GM21737 (cell line): Measurements from ENCODE around the gene DIMT1.
A peak's percentile ranks its signal among the peaks of the same experiment; 100 is the strongest.

Source experiments
- ATAC-seq: cut with Tn5 transposase; IDR thresholded peaks from one replicate; pipeline ENCODE4 v1.9.1; 2021; ENCODE audit warnings: mild to moderate bottlenecking, moderate library complexity; ENCODE audit not compliant: unreplicated experiment

The DIMT1 gene

DNA sequence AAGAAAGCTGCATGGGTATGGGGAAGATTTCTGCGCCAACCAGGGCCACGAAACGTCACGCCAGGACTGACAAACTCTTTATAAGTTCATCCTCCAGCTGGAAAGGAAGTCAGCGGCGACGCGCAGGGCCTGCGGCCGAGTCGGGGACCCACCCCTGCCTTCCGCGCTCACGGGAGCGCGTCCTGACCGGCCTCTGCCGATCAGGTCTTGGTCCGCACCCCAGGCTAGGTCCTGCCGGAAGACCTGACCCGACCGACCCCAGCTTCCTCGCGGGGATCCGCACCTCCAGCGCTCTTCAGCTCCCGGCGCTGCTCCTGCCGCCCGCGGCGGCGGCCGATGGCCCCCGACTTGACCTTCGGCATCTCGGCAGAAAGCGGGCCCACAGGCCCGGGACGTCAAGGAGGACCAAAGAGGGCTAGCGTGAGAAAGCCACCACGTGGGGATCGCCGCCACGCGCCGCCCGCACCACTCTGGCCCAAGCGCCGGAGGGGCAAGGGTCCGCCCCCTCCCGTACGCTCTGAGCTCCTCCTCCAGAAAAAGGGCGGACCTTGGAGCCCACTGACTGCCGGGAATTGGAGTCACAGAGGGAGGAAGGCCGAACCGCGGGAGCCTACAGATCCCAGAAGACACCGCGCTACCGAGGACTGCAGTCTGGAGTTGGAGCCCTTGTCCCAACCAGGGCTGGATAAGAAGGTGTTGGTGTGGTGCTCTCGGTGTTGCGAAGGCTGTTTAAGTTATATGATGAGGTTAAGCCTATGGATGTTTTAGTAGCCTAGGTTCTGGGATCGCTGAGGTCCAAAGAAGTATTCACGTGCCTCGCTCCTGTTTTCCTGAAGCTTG, at the start of gene DIMT1:
Gene DIMT1, minus strand, starts transcription at position 495 of the 840 bp plus-strand sequence. Its CDS starts 133 bp downstream, at position 362.
- peak; percentile 99 for ATAC-seq

DNA sequence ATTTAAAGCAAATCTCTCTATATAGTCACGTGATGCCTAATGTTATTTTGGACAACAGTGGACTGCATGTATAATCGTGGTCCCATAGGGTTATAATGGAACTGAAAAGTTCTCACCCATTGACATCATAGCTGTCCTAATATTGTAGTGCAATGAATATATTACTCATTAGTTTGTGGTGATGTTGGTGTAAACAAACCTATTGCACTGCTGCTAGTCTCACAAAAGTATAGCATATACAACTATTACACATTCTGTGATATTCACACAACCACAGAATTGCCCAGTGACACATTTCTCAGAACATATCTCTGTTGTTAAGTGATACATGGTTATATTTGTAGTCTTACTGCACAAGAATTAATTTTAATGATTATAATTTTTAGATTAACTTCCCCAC, 46.6 kb upstream of the DIMT1 start:
- ATAC-seq = no peak

DNA sequence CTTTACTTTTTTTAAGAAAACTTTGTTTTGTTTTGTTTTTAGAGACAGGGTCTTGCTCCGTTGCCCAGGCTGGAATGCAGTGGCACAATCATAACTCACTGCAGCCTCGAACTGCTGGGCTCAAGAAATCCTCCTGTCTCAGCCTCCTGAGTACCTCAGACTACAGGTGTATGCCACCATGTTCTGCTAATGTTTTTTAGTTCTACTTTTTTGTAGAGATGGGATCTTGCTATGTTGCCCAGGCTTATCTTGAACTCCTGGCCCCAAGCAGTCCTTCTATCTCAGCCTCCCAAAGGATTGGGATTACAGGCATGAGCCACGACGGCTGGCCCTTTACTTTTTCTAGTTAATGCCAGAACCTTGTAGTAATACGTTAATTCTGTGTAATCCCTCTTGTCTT, 44.8 kb upstream of the DIMT1 start:
- ATAC-seq = no peak

DNA sequence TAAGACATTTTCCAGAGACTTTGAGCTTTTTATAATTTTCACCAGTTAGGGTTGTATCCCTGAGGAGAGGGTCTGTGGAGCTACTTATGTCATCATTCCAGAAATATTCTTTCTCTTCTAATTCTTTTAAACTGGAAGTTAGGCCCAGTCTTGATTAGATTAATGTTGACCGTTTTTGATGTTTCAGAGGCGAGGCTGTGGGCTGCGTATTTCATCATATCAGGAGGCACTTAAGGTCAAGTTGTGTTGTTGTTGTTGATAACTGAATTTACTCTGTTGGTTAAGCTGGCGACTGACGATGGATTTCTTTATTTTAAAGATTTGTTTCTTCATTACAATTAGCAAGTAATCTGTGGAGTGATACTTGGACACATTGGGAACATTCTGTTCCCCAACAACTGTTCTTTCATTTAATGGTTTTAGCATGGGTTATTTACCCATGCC, 28.9 kb upstream of the DIMT1 start:
- no peak for ATAC-seq

DNA sequence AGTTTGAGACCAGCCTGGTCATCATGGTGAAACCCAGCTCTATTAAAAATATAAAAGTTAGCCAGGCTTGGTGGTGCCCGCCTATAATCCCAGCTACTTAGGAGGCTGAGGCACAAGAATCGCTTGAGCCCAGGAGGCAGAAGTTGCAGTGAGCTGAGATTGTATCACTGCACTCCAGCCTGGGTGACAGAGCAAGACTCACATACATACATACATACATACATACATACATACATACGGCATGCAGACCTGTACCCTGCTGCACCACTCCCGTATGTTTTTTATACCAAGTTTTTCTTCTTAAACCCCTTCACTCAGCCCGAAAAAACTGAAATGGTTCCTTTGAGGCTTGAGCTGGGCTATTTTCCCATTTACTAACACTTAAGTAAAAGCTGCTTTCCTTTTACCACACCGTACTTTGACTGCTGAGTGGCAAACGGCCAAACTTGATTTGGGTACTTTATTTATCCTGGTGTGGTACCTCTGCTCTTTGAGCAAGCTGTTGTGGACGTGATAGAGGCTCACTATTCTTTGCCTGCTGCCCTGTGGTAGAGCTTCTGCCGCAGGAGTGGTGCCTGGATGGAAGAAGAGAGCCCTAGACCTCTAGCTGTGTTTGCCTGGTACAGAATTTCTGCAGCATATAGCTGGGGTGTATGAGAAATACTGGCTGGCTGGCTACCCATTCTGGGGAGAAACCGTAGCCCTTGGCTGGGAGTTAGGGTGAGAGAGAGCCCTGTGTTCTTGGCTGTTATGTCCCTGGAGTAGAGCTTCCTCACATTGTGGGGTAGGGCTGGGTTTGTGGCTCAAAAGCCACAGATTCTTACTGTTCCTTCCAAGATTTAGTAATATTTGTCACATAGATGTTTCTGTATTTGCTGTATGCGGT, 28.3 kb upstream of the DIMT1 start:
- no peak for ATAC-seq

DNA sequence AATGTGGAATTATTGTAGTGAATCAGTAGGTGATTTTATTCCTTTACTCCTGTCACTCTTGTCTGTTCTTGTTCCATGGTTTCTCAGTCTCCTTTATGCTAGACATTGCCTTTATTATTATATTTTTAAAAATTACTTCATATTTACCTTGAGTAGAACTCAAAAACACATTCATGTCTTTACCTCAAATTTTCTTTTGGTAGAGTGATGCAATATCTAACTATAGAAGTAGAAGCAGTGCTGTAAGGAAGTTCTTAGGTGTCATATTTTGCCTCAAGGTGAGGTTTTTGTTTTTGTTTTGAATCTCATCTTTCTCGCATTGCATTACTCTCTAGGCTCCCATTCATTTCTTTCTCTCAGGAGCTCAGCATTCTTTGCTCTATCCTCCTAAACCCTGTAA, 21.1 kb upstream of the DIMT1 start:
- no peak for ATAC-seq

DNA sequence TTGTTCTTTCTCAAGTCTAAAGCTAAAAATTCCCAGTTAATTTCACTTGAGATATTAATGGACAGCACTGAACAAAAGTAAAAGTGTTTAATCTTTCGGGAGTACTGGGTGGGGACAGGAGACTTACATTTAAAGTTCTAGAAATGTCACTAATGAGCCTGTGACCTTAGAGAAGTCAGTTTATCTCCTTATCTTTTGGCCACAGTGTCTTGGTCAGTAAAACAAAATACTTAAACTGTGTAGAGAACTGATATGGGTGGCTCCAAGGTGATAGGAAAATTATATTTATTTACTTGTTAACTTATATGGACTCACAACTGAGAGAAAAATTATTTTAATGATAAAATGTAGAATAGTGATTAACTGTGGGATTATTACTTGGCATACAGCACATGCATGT, 17.7 kb upstream of the DIMT1 start:
- ATAC-seq = no peak

DNA sequence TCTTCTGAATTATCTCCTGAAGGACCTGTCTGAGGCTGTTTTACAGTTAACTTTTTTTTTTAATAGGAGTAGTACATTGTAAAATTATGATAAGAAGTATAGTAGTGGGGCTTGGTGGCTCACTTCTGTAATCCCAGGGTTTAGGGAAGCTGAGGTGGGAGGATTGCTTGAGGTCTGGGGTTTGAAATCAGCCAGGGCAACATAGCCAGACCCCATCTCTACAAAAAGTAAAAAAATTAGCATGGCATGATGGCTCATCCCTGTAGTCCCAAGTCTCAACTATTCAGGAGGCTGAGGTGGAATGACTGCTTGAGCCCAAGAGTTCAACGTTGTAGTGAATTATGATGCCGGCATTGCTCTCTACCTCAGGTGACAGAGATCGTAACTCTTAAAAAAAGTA, 15.9 kb upstream of the DIMT1 start:
- ATAC-seq = no peak

DNA sequence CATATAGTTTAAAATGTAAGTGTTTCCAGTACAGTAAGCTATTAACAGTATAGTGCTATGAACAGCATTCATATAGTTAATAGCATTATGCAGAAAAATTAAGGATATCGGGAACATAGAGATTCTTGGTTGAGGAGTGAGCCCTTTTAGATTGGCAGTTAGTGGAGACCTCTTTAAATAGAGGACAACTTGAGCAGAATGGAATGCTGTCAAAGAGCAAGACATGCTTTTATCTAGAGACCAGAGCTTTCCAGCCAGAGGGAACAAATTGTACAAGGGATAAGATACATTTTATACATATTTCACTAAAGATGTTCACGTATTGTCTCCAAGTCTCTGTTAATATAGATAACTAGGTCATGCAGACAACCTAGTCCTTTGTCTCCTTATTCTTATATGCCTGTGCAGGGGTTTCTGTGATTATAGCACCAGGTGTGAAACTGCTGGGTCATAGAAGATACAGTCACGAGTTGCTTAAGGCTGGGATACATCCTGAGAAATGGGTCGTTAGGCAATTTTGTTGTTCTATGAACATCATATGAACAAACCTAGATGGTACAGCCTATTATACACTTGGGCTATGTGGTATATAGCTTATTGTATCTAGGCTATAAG, 14.9 kb upstream of the DIMT1 start:
- ATAC-seq = no peak

DNA sequence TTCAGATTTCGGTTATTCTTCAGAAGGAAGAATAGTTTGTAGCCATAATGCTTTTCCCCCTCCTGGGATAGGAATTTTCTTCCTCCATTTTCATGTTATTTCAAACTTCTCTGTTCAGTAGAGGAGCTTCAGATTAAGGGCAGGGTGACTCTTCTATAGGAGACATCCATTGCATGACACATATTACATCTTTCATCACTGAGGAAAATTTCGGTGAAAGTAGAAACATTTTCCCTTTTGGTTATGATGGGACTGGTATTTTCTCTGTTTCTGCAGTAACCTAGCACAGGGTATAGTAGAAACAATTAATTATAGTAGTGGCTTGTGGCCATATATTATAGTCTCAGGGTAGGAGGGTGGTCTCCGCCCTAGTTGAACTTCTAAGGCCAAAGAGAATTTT, 10.0 kb upstream of the DIMT1 start:
- no peak for ATAC-seq

DNA sequence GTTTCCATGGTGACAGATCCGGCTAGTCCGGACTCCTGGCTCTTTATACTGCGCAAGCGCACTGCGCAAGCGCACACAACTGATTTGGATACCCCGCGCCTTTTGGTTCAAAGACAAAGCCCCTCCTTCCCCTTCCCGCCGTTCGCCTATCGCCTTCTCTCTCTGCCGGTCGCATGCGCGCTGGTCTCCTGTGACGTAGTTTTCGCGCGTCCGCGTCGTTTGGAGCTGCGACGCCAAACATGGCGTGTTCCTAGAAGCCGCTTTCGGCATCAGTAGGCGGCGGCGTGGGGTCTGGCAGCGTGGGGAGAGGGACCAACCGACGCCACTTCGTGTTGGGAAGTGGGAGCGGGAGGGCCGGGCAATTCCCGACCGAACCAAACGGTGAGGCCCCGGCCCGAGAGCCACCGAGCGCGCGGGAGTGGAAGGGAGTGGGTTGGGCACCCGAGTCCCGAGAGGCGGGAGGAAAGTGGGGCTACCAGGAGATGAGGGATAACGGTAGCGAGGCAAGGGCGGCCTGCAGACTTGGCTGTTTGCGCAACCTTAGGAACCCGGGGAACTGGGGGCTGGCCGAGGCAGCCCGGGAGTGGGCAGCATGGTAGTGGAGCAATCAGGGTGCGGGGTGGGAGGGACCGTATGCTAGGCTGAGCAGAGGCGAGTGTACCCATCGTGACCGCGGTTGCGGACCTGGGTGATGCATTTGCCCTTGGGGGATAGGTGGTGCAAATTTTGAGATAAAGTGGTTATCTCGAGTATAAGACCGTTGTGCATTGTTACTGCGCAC, 9.0 kb upstream of the DIMT1 start, which contains the start of gene IPO11:
Gene IPO11, plus strand, starts transcription at position 215 of the 781 bp plus-strand sequence. CDS start 24,517 bp downstream, outside the sequence.
- peak; percentile 95 for ATAC-seq

DNA sequence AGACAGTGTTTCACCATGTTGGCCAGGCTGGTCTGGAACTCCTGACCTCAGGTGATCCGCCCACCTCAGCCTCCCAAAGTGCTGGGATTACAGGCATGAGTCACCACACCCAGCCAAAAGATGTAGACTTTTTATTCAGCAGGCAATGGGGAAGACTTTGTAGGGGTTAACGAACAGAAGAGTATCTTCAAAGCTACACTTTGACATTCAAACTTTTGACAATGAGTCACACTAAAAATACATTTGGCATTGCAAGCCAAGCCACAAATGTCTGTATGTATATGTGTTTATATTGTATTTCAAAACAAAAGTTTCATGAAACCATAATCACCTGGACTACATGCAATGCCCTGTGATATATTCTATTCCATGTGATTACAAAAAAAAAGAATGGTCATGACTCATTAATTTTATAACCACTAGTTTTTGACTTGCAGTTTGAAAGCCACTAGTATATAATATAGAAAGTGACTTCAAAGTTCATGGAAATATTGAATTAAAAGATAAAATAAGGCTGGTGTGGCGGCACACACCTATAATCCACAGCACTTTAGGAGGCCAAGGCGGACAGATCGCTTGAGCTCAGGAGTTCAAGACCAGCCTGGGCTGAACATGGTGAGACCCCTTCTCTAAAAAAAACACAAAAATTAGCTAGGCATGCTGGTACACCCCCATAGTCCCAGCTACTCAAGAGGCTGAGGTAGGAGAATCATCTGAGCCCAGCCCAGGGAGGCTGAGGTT, 8.3 kb downstream of the DIMT1 start:
- ATAC-seq = no peak

DNA sequence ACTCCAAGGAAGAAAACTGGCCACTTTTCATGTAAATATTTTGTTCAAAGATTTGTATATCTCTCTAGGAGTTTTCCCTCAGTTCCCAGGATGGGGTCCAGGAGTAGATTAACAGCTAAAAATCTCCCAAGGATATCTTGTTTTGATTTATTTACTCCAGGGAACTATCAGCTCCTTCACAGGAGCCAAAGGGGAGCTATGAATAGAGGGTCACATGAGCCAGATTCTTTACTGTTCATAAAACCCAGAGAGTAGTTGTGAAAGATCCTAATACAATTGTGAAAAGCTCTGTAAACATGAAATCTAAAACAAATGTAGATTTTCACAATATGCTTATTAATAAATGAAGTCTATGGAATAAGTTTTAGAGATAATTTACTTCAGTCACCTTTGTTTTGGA, 16.9 kb downstream of the DIMT1 start:
- ATAC-seq = no peak

DNA sequence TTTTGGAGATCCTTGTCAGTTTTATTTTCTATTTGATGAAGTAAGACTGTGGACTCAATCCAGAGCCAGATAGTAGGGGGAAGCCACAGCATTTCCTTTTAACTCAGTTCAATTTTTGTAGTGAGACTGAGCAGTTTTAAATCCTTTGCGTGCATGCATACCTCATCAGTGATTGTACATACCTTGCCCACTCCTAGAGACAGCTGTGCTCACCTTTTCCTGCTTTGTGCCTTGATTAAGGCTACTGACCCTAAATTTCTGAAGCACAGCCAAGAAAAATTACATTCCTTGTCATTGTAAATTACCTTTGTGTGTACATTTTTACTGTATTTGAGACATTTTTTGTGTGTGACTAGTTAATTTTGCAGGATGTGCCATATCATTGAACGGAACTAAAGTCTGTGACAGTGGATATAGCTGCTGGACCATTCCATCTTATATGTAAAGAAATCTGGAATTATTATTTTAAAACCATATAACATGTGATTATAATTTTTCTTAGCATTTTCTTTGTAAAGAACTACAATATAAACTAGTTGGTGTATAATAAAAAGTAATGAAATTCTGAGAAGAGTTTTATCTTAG, 17.8 kb downstream of the DIMT1 start:
- ATAC-seq = no peak

DNA sequence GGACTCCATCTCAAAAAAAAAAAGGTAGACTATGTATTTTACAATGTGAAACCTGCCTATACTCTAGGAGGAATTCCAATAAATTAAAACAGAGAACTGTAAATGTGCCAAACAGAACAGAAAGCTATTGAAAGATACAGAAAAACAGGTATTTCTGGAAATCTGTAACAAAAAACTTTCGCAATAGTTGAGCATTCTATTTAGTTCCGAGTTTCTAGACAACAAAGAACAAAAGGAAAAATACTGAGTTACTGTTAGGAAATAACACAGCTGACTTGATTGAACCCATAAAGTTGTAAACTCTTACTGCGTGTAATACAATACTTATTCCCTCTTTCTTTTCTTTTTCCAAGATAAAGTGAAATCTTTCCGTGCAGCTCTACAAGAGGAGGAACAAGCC, 18.6 kb downstream of the DIMT1 start:
- no peak for ATAC-seq

DNA sequence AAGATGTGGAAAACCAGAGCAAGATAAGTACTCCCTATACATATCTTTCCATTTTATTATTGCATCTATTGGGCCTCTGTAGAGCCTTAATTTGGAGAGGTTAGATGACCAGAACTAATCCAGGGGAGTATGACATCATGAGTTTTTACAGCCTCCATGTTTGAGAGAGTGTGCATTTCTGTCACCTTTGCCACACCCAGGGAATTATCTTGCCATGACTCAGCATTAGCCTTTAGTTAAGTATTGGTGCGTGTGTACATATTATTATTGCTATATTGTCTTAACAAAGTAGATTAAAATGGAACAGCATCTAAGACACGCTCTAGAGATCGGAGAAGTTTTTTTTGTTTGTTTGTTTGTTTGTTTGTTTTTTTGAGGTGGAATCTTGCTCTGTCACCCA, 27.6 kb downstream of the DIMT1 start:
- ATAC-seq = no peak

DNA sequence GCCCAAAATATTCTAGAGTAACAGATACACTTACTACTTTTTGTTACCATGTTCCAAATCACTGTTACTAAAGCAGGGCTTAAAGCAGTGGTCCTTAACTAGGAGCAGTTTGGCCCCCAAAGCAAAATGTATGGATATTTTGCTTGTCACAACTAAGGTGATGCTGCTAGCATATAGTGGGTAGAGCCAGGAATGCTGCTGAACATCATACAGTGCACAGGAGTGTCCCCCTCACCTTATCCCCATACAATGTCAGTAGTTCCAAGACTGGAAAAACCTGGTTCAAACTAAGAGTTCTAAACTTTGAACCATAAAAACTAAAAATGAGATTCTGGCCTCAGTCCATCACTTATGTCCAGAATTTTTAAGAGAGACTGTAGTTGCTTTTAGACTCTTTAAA, 28.1 kb downstream of the DIMT1 start:
- no peak for ATAC-seq

DNA sequence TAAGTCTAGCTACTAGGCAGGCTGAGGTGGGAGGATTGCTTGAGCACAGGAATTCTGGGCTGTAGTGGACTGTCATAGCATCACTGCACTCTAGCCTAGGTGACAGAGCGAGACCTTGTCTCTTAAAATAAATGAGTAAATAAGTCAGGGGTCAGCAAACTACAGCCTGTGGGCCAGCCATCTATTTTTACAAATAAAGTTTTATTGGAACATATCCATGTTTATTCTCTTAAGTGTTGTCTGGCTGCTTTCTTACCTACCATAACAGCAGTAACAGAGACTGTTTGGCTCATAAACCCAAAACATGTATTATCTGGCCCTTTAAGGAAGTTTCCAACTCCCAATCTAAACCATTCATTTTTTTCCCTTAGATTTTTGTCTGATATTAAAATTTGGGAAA, 29.6 kb downstream of the DIMT1 start:
- no peak for ATAC-seq

DNA sequence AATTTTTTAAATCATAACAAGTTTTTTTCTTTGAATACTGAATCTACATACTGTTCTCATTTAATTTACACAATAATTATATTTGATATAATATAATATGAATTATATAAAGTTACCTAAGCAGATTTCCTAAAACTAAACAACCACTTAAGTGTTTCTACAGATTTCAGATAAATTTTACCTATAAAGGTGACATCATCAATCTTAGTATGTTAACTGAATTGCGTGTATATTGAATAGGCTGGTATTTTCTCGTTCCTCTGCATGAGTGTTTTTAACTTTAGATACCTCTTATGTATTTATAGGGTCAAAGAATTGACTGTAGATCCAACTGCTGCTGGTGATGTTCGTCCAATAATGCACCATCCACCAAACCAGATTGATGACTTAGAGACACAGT, 30.3 kb downstream of the DIMT1 start:
- ATAC-seq = no peak

DNA sequence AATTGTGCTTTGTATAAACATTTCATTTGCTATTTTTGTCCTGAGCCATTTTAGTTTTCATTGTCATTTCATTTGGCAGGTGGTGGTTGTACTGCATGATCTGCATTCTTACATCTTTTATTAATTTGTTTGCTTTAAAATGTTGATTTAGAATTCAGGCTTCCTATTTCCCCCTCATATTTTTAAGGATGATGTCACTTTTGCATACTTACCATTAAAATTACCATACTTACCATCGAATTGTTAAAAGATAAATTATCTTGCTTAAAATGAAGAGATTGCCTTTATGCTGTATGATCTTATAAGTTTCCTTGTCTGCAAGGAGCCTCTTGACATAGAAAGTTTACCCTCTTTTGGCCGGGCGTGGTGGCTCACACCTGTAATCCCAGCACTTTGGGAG, 31.1 kb downstream of the DIMT1 start:
- no peak for ATAC-seq
